Type B pancreatic cell (in vitro differentiated cells): ENCODE measurements around the gene CCDC190. TPM values are rescaled to one million over a fixed set of nuclear protein-coding genes. Genes with fewer than 3 reads are reported as not detected.
"Not testable (repeated sequence)": the region's sequence is repeated elsewhere in the genome, so short reads cannot be mapped to it uniquely, and the experiment has no call there.

Experiments
- DNase-seq: peaks from one replicate; pipeline ENCODE4 v3.0.0; 2021; ENCODE audit warnings: mixed read lengths; ENCODE audit not compliant: unreplicated experiment; ENCODE audit errors: extremely low spot score
- H3K27ac Mint-ChIP-seq: 2 replicates; pipeline ENCODE4 v1.8.0; 2021; ENCODE audit warnings: mild to moderate bottlenecking, mixed read lengths
- H3K27me3 Mint-ChIP-seq: 2 replicates; pipeline ENCODE4 v1.8.0; 2021; ENCODE audit warnings: mixed read lengths
- H3K36me3 Mint-ChIP-seq: 2 replicates; pipeline ENCODE4 v1.8.0; 2021; ENCODE audit warnings: mixed read lengths
- H3K4me1 Mint-ChIP-seq: one replicate; pipeline ENCODE4 v1.8.0; 2021; ENCODE audit warnings: mixed read lengths; ENCODE audit not compliant: unreplicated experiment
- H3K4me3 Mint-ChIP-seq: 2 replicates; pipeline ENCODE4 v1.8.0; 2021; ENCODE audit warnings: mild to moderate bottlenecking, mixed read lengths
- H3K9me3 Mint-ChIP-seq: 2 replicates; pipeline ENCODE4 v1.8.0; 2021; ENCODE audit warnings: mixed read lengths
- total RNA-seq: library from RNA; stranded (reverse); gene quantifications from 2 replicates; pipeline ENCODE4 v1.2.1, GENCODE V29; 2021; ENCODE audit warnings: low replicate concordance

The CCDC190 gene
- total RNA-seq, 1 donor from 2014 or later: not detected

GRCh38 chr1:162807503-162807902 is 53.5 kb downstream of the CCDC190 start:
- DNase-seq, H3K4me3 Mint-ChIP-seq, H3K27ac Mint-ChIP-seq, H3K4me1 Mint-ChIP-seq, H3K9me3 Mint-ChIP-seq, H3K27me3 Mint-ChIP-seq: not testable (repeated sequence)
- peaks cover 10% of the 10 kb centered on the region for H3K36me3 Mint-ChIP-seq

Other genes with a start within 250 kb of the CCDC190 start
- 1.8 and 54.4 TPM in 2 replicates for gene DDR2, start 228.7 kb downstream of the CCDC190 start, total RNA-seq
- 21.7 and 24.7 TPM in 2 replicates for gene HSD17B7, start 70.5 kb downstream of the CCDC190 start, total RNA-seq
- gene RGS4, start 208.2 kb upstream of the CCDC190 start, total RNA-seq: 27.5 and 38.1 TPM in 2 replicates